IMR-90 (cell line): ENCODE results near the gene TCP1.

Experiments used
- BHLHE40 ChIP-seq: fragments of 150-350 bp; IDR thresholded peaks from 2 replicates; pipeline ENCODE4 v1.6.1; 2016; ENCODE audit warnings: mild to moderate bottlenecking, low read depth, low read length
- RAD21 ChIP-seq: IDR thresholded peaks from 2 replicates; pipeline ENCODE4 v1.6.1; 2012; ENCODE audit warnings: low read length, improper control_type of control experiment
- RCOR1 ChIP-seq: IDR thresholded peaks from 2 replicates; pipeline ENCODE4 v1.6.1; 2012; ENCODE audit warnings: mild to moderate bottlenecking, low read length, improper control_type of control experiment; ENCODE audit not compliant: insufficient replicate concordance
- TF ChIP-seq, protein P1 (sequence below): fragments of 150-350 bp; IDR thresholded peaks from 2 replicates; pipeline ENCODE4 v1.6.1; 2017; ENCODE audit warnings: mild to moderate bottlenecking, antibody characterized with exemption, low read length, low read depth
- TF ChIP-seq, protein P2 (sequence below): conservative IDR thresholded peaks from 2 replicates; pipeline ENCODE4 v1.5.1; 2012; ENCODE audit warnings: mild to moderate bottlenecking, low read depth, low read length, improper control_type of control experiment

DNA sequence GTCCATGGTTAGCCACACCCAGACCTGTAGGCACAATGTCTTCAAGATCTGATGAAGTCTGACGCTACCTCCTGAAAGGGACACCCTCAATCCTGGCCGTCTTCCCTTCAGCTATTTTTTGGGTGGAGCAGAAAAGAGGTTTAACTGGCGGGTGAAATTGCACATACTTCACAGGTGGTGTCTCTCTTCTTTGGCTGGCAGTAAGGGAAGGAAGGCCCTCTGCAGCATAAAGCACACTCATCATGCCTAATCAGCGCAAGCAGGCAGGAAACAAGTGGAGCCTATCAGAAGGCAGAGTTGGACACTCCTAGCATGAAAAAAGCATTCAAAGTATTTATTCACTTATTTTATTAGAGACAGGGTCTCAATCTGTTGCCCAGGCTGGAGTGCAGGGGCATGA lies 43.5 kb upstream of the TCP1 start:
- TF ChIP-seq RCOR1 (no peak), RAD21 (no peak), BHLHE40 (no peak)
- TF ChIP-seq, protein P1, sequence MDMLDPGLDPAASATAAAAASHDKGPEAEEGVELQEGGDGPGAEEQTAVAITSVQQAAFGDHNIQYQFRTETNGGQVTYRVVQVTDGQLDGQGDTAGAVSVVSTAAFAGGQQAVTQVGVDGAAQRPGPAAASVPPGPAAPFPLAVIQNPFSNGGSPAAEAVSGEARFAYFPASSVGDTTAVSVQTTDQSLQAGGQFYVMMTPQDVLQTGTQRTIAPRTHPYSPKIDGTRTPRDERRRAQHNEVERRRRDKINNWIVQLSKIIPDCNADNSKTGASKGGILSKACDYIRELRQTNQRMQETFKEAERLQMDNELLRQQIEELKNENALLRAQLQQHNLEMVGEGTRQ: no peak
- TF ChIP-seq, protein P2, sequence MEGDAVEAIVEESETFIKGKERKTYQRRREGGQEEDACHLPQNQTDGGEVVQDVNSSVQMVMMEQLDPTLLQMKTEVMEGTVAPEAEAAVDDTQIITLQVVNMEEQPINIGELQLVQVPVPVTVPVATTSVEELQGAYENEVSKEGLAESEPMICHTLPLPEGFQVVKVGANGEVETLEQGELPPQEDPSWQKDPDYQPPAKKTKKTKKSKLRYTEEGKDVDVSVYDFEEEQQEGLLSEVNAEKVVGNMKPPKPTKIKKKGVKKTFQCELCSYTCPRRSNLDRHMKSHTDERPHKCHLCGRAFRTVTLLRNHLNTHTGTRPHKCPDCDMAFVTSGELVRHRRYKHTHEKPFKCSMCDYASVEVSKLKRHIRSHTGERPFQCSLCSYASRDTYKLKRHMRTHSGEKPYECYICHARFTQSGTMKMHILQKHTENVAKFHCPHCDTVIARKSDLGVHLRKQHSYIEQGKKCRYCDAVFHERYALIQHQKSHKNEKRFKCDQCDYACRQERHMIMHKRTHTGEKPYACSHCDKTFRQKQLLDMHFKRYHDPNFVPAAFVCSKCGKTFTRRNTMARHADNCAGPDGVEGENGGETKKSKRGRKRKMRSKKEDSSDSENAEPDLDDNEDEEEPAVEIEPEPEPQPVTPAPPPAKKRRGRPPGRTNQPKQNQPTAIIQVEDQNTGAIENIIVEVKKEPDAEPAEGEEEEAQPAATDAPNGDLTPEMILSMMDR: no peak
